HG02588 (cell line): ENCODE measurements around the gene FIGNL2.

Experiments used
- ATAC-seq: cut with Tn5 transposase; IDR thresholded peaks from one replicate; pipeline ENCODE4 v1.9.1; 2021; ENCODE audit warnings: mild to moderate bottlenecking, moderate library complexity; ENCODE audit not compliant: unreplicated experiment

The FIGNL2 gene

GRCh38 chr12:51784688-51785087, 63.8 kb downstream of the FIGNL2 start:
- ATAC-seq = no peak

- ATAC-seq = no peak
Observed at GRCh38 chr12:51779876-51780275, 68.6 kb downstream of the FIGNL2 start.

- no peak for ATAC-seq
Observed at GRCh38 chr12:51777973-51778372, 70.5 kb downstream of the FIGNL2 start.

- no peak for ATAC-seq
Observed at GRCh38 chr12:51777457-51777856, 71.1 kb downstream of the FIGNL2 start.

- ATAC-seq = no peak
Observed at GRCh38 chr12:51774933-51775332, 73.6 kb downstream of the FIGNL2 start.

- no peak for ATAC-seq
Observed at GRCh38 chr12:51773145-51773869, 75.2 kb downstream of the FIGNL2 start.

GRCh38 chr12:51771008-51771407, 77.5 kb downstream of the FIGNL2 start:
- no peak for ATAC-seq
